WI38 (cell line): ENCODE measurements around the gene ANKRD55.
"Not testable (repeated sequence)": the region's sequence is repeated elsewhere in the genome, so short reads cannot be mapped to it uniquely, and the experiment has no call there.

Source experiments
- H3K4me3 ChIP-seq: 2 replicates; pipeline ENCODE4 v1.5.1; 2011; ENCODE audit warnings: low read depth, mild to moderate bottlenecking, control low read depth, low read length
- TF ChIP-seq, protein P1 (sequence below): IDR thresholded peaks from 2 replicates; pipeline ENCODE4 v1.5.1; 2012; ENCODE audit warnings: low read depth, mild to moderate bottlenecking, control low read depth, low read length

The ANKRD55 gene

DNA sequence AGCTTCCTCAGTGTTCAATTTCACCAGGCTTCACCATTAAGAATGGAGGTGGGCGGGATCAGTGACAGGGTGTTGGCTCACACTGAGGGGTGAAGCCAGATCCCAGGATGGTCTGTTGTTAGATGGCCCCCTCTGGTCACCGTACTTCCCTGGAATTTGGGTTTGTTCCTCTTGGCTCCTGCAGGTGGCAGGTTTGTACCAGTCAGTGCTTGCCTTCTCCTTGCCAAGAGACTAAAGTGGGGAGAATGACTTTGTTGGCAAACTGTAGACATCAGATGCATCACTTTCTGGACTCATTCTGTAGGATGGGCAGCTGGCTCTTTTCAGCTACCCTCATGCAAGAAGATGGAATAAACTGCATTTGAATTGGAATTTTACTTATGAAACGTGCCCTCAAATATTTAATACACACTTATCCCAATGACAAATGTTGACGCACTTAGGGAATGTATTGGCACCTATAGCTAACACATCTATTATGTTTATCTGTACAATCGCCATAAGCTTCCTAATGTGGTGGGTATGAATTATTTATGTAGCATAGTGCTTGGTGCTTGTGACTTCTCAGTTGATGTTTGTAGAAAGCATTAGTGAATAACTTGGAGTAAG, 31.4 kb upstream of the ANKRD55 start:
- H3K4me3 ChIP-seq = no peak overlapping the region
- TF ChIP-seq, protein P1, sequence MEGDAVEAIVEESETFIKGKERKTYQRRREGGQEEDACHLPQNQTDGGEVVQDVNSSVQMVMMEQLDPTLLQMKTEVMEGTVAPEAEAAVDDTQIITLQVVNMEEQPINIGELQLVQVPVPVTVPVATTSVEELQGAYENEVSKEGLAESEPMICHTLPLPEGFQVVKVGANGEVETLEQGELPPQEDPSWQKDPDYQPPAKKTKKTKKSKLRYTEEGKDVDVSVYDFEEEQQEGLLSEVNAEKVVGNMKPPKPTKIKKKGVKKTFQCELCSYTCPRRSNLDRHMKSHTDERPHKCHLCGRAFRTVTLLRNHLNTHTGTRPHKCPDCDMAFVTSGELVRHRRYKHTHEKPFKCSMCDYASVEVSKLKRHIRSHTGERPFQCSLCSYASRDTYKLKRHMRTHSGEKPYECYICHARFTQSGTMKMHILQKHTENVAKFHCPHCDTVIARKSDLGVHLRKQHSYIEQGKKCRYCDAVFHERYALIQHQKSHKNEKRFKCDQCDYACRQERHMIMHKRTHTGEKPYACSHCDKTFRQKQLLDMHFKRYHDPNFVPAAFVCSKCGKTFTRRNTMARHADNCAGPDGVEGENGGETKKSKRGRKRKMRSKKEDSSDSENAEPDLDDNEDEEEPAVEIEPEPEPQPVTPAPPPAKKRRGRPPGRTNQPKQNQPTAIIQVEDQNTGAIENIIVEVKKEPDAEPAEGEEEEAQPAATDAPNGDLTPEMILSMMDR = peak; percentile 18; the same call in 1 of the 2 replicates

DNA sequence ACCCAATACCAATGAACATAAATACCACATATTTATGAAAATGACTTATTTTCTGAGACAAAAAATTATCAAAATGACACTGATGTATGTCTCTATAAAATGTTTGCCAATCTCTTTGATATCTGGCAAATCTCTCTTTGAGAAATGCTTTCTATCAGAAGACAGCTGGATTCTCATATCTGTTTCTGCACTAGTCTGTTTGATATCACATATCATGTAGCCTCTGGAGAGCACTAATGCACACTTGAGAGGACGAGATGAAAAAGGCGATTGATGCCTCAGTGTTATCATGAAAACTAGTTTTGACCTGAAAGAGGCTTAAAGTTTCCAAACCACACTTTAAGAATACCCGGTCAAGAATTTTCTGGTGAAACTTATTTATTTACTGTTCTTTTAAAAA, 29.1 kb upstream of the ANKRD55 start:
- no peak overlapping the region for H3K4me3 ChIP-seq
- TF ChIP-seq, protein P1 = no peak

DNA sequence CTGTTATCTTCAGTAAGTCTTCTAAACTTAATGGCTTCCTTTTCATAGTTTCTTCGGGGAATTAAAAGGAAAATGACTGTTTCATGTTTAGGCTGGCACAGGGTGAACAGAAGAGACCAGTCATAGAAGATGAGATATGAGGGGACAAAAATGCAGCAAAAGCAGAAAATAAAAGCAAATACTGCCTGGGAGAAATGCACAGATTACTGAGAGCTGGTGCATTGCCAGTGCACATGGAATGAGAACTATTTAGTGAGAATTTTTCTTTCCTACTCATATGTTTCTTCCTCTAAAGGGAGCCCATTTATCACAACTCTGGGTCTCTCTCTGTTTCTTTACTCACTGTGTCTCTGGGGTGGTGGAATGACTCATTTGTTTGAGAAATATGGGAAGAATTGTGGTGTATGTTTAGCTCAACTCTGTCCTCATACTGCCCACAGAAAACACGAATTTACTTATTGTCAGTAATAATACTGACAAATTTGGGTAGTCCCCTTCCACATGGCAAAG, 25.9 kb upstream of the ANKRD55 start:
- H3K4me3 ChIP-seq = no peak overlapping the region
- TF ChIP-seq, protein P1 = no peak

DNA sequence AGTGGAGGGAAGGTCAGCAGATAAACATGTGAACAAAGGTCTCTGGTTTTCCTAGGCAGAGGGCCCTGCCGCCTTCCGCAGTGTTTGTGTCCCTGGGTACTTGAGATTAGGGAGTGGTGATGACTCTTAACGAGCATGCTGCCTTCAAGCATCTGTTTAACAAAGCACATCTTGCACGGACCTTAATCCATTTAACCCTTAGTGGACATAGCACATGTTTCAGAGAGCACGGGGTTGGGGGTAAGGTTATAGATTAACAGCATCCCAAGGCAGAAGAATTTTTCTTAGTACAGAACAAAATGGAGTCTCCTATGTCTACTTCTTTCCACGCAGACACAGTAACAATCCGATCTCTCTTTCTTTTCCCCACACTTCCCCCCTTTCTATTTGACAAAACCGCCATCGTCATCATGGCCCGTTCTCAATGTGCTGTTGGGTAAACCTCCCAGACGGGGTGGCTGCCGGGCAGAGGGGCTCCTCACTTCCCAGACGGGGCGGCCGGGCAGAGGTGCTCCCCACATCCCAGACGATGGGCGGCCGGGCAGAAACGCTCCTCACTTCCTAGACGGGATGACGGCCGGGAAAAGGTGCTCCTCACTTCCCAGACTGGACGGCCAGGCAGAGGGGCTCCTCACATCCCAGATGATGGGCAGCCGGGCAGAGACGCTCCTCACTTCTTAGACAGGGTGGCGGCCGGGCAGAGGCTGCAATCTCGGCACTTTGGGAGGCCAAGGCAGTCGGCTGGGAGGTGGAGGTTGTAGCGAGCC, 24.8 kb upstream of the ANKRD55 start:
- H3K4me3 ChIP-seq = not testable (repeated sequence)

DNA sequence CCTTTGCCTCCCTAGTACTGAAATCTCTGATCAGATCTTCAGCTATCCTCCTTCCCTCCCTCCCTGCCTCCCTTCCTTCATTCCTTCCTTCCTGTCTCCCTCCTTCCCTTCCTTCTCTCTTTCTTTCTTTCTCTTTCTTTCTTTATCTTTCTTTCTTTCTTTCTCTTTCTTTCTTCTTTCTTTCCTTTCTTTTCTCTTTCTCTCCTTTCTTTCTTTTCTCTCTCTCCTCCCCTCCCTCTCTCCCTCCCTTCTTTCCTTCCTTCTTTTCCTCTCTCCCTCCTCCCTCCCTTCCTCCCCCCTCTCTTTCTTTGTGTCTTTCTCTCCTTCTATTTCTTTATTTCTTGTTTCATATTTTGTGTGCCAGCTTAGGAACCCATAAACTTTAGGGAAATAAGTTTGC, 23.9 kb upstream of the ANKRD55 start:
- TF ChIP-seq, protein P1 = no peak
- no peak overlapping the region for H3K4me3 ChIP-seq

DNA sequence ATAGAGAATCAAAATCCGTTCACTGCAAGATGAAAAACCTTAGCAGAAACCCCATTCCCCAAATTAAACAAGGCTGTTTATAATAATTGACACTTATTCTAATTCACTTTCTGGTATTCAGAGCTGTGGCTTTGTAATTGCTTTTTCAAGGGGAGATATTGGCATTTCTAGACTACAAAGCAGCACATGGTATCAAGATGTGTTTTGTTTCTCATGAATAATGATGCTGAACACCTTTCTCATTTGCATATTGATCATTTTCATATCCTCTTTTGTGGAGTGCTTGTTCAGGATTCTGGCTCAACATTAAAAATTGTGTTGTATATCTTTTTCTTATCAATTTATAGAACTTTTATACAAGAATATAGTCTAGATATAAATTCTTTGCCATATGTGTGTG, 22.4 kb upstream of the ANKRD55 start:
- H3K4me3 ChIP-seq = no peak overlapping the region
- TF ChIP-seq, protein P1 = no peak

DNA sequence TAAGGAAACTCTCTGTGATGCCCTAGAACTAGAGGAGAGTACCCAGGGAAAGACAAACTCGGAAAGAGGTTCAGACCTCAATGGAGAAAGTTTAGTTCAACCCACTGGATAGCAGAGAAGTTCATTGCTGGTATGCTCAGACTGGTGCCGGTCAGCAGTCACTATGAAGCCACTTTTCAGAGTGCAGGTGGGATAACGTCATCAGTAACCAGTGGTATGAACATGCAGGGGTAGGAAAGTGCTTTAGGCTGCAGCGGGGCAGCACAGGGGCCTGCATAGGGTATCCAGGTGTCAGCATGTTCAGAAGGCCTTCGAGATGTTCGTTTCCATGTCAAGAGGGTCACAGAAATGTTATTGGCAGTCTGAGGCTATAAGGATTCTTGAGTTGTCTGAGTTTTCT, 20.8 kb upstream of the ANKRD55 start:
- no peak overlapping the region for H3K4me3 ChIP-seq
- TF ChIP-seq, protein P1 = no peak

DNA sequence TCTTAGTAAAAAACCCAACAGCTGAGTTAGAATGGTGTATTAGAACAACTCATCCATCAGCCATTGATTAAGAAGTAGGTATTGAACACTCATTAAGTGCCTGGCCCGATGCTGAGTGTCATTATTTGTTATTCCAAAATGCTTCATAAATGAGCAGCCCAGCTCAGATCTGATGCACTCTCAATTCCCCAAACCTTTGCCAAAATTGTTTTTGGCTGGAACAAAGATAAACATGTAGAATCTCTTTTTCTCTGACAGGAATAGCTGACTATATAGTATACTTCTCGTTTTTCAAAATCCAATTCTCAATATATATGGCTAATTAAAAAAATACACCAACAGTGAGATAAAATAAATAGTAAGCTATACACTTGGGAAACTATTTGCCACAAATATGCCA, 20.0 kb upstream of the ANKRD55 start:
- TF ChIP-seq, protein P1 = no peak
- no peak overlapping the region for H3K4me3 ChIP-seq
